Measurements from ENCODE around the gene SLC7A5.

Gene SLC7A5

DNA sequence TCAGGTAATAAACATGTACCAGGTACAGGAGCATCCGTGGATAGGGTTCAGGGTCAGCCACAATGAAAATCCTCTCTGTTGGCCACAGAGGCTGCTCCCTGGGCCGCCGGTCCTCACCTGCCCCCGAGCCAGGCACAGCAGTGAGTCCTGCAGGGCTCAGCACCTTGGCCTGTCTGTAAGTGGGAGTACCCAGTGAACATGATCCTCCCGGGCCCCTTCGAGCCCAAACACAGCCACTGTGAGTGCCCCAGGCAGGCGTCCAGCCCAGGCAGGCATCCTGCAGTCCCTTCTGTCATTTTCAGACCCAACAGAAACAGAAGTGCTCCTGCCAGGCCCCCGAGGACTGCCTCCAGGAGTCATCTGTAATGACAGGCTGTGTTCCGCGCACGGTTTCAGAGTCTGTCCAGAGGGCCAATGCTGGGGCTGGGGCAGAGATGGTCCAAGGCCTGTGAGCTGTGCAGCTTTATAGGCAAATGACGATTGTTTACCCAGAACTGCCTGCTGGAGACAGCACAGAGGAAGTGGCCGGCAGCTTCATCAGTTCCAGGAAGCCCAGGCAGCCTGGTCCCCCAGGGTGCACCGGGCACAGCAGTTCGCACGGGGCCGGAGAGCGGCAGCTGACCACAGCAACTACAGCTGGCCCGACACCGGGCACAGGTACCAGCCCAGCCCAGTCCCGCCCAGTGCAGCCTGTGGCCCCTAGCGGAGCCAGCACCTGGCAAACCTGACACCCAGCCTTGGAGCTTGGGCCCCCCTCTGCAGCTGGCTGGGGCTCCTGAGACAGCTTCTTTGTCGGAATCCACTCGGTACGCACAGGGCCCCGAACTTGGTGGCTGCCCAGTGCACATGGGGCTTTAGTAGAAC is 13.2 kb downstream of the SLC7A5 start:
- DNase-seq (peak in 1 of 2 donors; percentile 59), ATAC-seq (peak; percentile 65)
- peak overlapping the region; percentile 88 to 94 for H3K27ac Mint-ChIP-seq
- peaks cover 97% of the 10 kb centered on the region for H3K4me1 Mint-ChIP-seq
- peak overlapping the region; percentile 81 to 82 for H3K4me3 Mint-ChIP-seq
- H3K27me3 Mint-ChIP-seq, result no peaks in the 10 kb centered on the region
- H3K9me3 Mint-ChIP-seq, result no peaks in the 10 kb centered on the region

DNA sequence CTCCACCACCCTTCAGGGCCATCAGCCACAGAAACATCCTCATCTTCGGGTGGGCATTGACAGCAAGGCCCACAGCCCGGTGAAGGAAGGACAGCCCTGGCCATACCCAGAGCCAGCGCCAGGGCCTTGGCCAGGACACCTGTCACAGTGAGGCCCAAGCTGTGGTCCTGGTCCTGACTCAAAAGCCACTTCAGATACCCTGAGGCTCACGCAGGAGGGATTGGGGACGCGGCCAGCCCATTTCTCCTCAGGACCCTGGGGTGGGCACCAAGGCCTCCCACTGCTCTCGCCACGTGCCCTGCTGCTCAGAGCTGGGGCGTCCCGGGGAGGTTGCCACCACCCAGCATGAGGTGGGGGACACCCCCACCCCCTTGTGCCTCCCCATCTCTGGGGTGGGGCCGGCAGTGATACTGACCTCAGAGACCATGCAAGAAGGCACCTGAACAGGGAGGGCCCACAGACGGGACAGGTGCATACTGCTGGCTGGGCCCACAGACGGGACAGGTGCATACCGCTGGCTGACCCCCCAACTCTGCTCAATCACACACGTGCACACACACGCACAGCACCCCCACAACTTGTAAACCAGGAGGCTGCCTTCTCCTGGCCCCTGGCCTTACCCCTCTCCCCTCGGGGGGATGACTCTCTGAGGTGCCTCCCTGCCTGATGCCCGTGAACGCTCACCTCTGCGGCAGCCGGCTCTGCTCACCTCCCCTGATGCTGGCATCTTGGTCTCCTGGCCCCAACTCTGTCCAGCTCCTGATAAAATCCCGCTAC is 14.2 kb downstream of the SLC7A5 start:
- ATAC-seq, result peak; percentile 1

DNA sequence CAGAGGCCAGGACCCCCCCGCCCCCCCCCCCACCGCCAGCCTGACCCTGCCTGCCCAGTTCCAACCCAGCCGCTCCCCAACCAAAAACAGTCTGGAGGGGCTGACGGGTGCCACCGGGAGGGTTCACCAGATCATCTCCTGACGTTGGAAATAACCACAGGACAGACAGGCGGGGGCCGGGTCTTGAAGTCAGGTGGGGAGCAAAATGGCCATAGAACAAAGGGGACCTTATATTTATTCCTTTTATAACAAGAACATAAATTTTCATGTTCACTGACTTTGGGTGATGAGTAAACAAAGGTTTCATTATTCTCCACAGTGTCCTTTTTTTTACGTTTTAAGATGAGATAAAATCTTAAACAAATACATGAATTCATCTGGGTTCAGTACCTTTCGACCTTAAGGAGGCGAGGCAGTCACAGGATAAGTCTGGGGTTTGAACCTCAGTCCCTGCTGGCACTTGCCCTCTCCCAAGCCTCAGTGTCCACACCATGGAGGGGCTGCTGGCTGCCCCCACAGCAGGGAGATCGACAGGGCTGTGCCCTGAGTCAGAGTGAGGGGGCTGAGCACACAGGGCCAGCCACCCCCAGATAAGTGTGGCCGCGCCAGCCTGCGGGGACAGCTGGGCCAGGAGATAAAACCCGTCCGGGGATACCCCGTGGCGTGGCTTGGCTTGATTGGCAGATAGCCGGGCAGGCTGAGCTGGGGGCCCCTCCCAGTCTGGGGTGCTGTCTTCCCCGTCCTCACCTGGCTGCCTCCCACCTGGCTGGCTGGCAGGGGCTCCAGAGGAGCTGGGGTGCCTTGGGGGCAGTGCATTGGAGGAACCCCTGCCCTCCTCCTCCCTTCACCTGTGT is 15.0 kb downstream of the SLC7A5 start:
- peak overlapping the region; percentile 82 to 100 for H3K27ac Mint-ChIP-seq
- no peaks in the 10 kb centered on the region for H3K9me3 Mint-ChIP-seq
- H3K4me1 Mint-ChIP-seq, result peaks cover 94% of the 10 kb centered on the region
- DNase-seq (peak in 1 of 2 donors; percentile 33), ATAC-seq (peak; percentile 4)
- peak overlapping the region; percentile 74 to 82 for H3K4me3 Mint-ChIP-seq
- H3K27me3 Mint-ChIP-seq, result no peaks in the 10 kb centered on the region

More for the DNA sequence above, 14.2 kb downstream of the SLC7A5 start:
- peaks cover 97% of the 10 kb centered on the region for H3K4me1 Mint-ChIP-seq
- no peak for DNase-seq
- H3K27me3 Mint-ChIP-seq, result no peaks in the 10 kb centered on the region
- peak overlapping the region; percentile 81 to 82 for H3K4me3 Mint-ChIP-seq
- no peaks in the 10 kb centered on the region for H3K9me3 Mint-ChIP-seq
- peak overlapping the region; percentile 82 to 94 for H3K27ac Mint-ChIP-seq

- H3K4me3 Mint-ChIP-seq, result peak overlapping the region; percentile 80 to 81
- peak overlapping the region; percentile 99 to 100 for H3K27ac Mint-ChIP-seq
- peaks cover 92% of the 10 kb centered on the region for H3K4me1 Mint-ChIP-seq
- H3K9me3 Mint-ChIP-seq, result no peaks in the 10 kb centered on the region
- H3K27me3 Mint-ChIP-seq, result no peaks in the 10 kb centered on the region
- ATAC-seq (peak; percentile 86), DNase-seq (peak; percentile 93 to 95)
These were observed 15.8 kb downstream of the SLC7A5 start for GRCh38 chr16:87853411-87854052.

GRCh38 chr16:87851601-87852000 is 17.7 kb downstream of the SLC7A5 start:
- DNase-seq, result no peak
- Mint-ChIP-seq H3K4me3 (no peak overlapping the region), H3K9me3 (no peaks in the 10 kb centered on the region), H3K27me3 (no peaks in the 10 kb centered on the region), H3K27ac (peak overlapping the region in 1 of 2 donors; percentile 100), H3K4me1 (peaks cover 85% of the 10 kb centered on the region)
- ATAC-seq, result no peak

- Mint-ChIP-seq H3K4me1 (peaks cover 85% of the 10 kb centered on the region), H3K9me3 (no peaks in the 10 kb centered on the region), H3K27ac (peak overlapping the region; percentile 46 to 80), H3K4me3 (no peak overlapping the region), H3K27me3 (no peaks in the 10 kb centered on the region)
- ATAC-seq, result no peak
- no peak for DNase-seq
These were observed 18.1 kb downstream of the SLC7A5 start for GRCh38 chr16:87851141-87851587.

DNA sequence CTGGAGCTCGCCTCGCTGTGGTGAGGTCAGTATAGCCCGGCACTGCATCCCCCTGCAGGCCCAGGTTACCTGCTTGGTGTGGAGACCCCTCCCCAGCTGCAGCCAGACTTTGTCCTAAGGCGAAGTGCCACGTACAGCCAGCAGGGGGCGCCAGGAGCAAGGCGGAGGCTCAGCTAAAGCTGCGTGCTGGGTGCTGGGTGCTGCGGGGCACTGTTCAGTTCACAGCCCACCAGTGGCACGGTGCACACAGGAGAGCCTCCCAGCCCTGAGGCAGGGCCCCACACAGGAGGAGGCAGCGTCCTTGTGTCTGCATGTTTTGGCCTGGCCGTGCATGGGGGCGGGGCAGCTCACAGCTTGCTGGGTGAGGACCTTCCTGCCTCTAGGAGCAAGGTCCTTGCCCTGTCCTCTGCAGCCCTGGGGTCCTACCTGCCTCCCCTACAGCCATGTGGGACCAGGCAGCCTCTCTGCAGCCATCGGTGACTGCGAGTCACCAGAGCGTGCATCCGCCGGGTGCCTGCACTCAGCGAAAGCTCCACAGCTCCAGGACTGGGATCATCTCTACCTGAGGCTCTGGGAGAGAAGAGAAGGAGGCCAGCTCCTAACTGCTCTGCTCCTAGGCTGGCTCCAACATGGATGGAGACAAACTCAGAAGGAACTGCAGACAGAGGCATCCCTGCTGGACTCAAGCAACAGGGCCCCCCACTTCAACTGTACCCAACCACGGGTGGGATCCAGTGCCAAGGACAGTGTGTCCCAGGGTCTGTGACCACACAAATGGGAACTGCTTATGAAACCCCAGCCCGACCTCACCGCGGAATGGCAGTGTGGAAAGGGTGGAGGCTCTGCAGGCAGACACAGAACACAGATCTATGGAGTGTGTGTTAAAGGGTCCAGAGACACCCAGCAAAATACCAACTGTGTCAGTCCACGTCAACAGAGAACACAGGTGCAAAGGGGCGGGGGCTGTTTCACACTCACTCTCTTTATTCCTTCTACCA is 19.0 kb downstream of the SLC7A5 start:
- ATAC-seq, result peak; percentile 52
- H3K27ac Mint-ChIP-seq, result peak overlapping the region; percentile 74 to 91
- peaks cover 83% of the 10 kb centered on the region for H3K4me1 Mint-ChIP-seq
- peak; percentile 75 to 77 for DNase-seq
- no peaks in the 10 kb centered on the region for H3K9me3 Mint-ChIP-seq
- no peaks in the 10 kb centered on the region for H3K27me3 Mint-ChIP-seq
- peak overlapping the region in 1 of 2 donors; percentile 29 for H3K4me3 Mint-ChIP-seq

DNA sequence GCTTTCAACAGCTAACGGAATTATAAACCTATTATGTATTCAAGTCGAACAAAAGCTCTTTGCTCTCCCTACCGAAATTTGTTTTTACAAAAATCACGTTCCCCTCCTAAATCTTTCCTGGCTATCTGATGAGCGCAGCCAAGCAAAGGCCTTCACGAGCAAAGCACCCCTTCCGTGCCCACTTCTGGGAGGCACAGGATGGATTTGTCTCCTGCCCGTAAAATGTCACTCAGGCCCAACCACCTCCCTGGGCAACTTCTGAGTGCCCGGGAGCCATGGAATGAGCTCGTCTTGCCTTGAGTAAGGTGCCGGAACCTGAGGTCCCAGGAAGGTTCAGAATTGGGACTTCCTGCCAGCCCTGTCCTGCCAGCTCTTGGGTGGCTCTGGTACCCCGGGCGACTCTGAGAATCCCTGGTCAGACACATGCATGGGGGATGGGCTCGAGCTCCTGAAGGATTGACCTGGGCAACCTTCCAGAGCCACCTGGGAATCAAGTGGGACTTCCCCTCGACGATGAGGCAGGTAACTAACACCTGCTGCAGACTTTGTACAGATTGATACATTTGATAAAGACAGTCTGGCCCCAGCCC is 19.8 kb downstream of the SLC7A5 start:
- ATAC-seq (no peak), DNase-seq (no peak)
- no peaks in the 10 kb centered on the region for H3K27me3 Mint-ChIP-seq
- H3K4me3 Mint-ChIP-seq, result peak overlapping the region in 1 of 2 donors; percentile 29
- H3K9me3 Mint-ChIP-seq, result no peaks in the 10 kb centered on the region
- H3K27ac Mint-ChIP-seq, result peak overlapping the region in 1 of 2 donors; percentile 74
- H3K4me1 Mint-ChIP-seq, result peaks cover 81% of the 10 kb centered on the region

DNA sequence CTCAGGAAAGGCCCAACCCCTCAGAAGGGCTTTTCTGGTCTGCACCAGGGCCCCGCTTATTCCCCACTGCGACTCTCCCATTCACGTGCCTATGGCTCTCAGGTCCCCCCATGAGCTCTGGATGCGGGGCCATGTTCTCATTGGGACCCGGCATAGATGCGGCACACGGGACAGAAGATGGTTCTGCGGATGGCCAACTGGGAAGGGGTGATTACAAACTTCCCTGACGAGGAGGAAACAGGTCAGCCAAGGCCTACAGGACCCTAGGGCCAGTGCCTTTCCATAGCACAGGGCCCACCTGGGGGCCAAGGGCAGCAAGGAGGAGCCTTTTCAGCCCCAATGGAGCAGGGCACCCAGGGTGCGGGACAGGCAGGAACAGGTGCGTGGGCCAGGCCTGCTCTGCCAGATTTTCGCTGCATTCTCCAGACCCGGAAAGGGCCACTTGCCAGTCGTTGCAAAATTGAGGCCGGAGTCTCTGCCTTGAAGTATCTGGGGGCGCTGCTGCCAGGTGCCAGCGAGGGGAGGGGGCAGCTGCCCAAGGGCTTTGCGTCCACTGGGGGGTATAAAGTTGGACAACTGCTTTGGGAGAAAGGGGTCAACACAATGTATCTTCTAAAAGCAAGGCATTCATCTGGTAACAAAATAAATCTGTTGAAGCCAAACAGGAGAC is 20.5 kb downstream of the SLC7A5 start:
- DNase-seq, result no peak
- no peaks in the 10 kb centered on the region for H3K27me3 Mint-ChIP-seq
- ATAC-seq, result no peak
- no peaks in the 10 kb centered on the region for H3K9me3 Mint-ChIP-seq
- H3K27ac Mint-ChIP-seq, result peak overlapping the region in 1 of 2 donors; percentile 59
- H3K4me1 Mint-ChIP-seq, result peaks cover 76% of the 10 kb centered on the region
- no peak overlapping the region for H3K4me3 Mint-ChIP-seq

- Mint-ChIP-seq H3K4me1 (peaks cover 76% of the 10 kb centered on the region), H3K27ac (peak overlapping the region in 1 of 2 donors; percentile 42), H3K27me3 (no peaks in the 10 kb centered on the region), H3K4me3 (no peak overlapping the region), H3K9me3 (no peaks in the 10 kb centered on the region)
- no peak for DNase-seq
- no peak for ATAC-seq
These were observed 21.3 kb downstream of the SLC7A5 start for GRCh38 chr16:87847785-87848675.

GRCh38 chr16:87847467-87847784 is 21.9 kb downstream of the SLC7A5 start:
- H3K27me3 Mint-ChIP-seq, result no peaks in the 10 kb centered on the region
- ATAC-seq (no peak), DNase-seq (no peak)
- H3K9me3 Mint-ChIP-seq, result no peaks in the 10 kb centered on the region
- no peak overlapping the region for H3K27ac Mint-ChIP-seq
- no peak overlapping the region for H3K4me3 Mint-ChIP-seq
- peaks cover 76% of the 10 kb centered on the region for H3K4me1 Mint-ChIP-seq

DNA sequence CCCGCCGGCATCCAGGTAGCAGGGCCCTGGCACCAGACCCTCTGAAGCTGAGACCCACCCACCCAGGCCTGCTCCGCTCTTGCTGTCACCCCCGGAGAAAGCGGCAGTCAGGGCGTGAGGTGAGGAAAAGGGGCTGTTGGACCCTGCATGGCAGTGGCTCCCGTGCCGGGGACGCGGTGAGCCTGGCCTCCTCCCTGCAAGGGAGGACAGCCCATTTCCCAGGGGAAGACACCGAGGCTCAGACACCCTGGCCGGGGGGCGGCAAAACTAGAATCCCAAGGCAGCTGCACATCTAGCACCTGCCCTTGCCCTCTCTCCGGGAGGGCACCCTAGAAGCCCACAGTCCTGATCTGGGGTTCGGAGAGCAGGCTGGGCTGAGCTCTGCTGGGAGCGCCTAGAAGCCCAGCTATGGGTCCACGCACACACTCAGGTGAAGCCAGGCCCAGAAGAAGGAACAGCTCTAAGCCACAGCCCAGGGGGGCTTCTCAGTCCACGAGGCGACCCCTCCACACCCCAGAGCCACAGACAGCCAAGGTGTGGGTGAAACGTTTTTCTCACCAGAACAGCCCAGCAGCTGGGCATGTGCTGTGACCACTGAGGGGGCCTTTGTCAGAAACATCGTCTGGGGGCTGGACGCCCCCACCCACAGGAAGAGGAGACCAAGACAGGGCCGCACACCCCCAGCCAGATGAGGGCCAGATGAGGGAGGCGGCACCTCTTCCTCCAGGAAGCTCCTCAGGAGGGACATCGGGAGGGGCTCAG is 22.4 kb downstream of the SLC7A5 start:
- no peak overlapping the region for H3K4me3 Mint-ChIP-seq
- no peak for DNase-seq
- H3K27ac Mint-ChIP-seq, result peak overlapping the region in 1 of 2 donors; percentile 63
- H3K4me1 Mint-ChIP-seq, result peaks cover 71% of the 10 kb centered on the region
- no peaks in the 10 kb centered on the region for H3K27me3 Mint-ChIP-seq
- no peaks in the 10 kb centered on the region for H3K9me3 Mint-ChIP-seq
- no peak for ATAC-seq
